Adipose tissue (tissue), 3 donors: ENCODE results near the gene DNAH17. TPM values are rescaled to one million over a fixed set of nuclear protein-coding genes. Genes with fewer than 3 reads are reported as not detected.

Experiments
- H3K27ac ChIP-seq: one replicate; pipeline ENCODE4 v1.5.1; 2013; ENCODE audit warnings: low read depth, low read length
- WGBS, 3 donors: extraction: QIAGEN DNeasy Blood & Tissue Kit; methylation state at CpG; one replicate each; pipeline ENCODE4 v1.1.7; 2013; 5-methylcytosine and 5-hydroxymethylcytosine counted together
- polyA plus RNA-seq, 3 donors: library from polyadenylated mRNA; stranded (reverse); fragments of 200-250 nt; gene quantifications; one replicate each; pipeline ENCODE4 v1.2.3, GENCODE V29; 2013
- donor health status: healthy with polysubstance abuse.
- donor health status: Bipolar disorder and iron deficiency.
- donor health status: healthy.

The DNAH17 gene
- polyA plus RNA-seq, 3 donors: 0.35 to 4.8 (median 4.4) TPM

DNA sequence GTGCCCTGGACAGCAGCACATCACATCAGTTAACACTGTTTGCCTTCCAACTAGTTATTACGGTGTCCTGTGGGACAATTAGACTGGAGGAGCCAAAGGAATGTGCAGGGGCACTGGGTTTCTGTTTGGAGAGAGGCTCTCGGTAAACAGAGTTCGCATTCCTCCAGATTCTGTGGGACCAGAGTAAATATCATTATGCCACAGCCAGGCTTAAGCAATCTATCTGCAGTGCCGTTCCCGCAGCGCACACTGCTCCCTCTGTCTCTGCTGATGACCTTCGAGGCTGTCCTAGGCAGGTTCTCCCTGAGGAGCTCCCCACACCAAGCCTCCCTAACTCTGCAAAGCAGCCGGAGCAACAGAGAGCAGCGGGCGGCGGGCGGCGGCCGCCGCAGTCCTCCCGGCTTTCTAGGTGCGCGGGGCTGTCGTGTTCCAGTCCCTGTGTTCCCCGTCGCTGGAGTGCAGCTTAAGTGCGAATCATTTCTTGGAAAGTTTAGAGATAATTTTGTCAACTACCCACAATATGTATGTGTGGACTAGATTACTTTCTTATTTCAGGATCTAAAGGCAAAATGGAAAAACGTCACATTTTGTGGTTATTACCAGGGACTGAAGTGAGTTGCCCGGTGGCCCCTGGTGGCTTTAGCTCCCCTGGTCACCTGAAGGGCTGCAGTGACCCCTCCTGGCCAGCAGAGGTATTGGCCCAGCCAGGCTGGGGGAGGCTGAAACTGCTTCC lies 155.5 kb downstream of the DNAH17 start:
- no peak overlapping the region for H3K27ac ChIP-seq
- 62 to 67% (median 65%) methylated on average over 24 of the region's 24 CpGs for WGBS, 3 donors

DNA sequence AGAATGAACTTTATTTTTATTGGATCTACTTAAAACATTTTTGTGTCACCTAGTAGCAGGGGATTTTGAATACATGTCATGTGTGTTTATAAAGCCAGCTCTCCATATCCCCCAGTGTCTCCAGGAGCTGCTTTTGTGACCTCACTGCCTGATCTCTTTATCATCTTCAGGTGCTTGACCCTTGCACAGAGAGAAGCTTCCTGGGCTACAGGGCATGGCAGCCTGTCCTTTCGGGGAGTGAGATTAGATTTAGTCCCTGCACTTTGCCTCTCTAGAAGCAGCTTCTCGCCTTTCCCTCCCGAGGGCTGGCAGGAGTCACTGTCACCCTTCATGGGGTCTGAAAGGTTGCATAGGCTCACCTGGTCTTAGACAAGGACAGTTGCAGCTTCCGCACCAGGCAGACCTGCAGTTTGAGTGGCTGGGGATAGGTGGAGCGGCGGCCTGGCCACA lies 156.1 kb downstream of the DNAH17 start:
- no peak overlapping the region for H3K27ac ChIP-seq
- WGBS, 3 donors: 86 to 90% (median 86%) methylated on average over 6 of the region's 6 CpGs

DNA sequence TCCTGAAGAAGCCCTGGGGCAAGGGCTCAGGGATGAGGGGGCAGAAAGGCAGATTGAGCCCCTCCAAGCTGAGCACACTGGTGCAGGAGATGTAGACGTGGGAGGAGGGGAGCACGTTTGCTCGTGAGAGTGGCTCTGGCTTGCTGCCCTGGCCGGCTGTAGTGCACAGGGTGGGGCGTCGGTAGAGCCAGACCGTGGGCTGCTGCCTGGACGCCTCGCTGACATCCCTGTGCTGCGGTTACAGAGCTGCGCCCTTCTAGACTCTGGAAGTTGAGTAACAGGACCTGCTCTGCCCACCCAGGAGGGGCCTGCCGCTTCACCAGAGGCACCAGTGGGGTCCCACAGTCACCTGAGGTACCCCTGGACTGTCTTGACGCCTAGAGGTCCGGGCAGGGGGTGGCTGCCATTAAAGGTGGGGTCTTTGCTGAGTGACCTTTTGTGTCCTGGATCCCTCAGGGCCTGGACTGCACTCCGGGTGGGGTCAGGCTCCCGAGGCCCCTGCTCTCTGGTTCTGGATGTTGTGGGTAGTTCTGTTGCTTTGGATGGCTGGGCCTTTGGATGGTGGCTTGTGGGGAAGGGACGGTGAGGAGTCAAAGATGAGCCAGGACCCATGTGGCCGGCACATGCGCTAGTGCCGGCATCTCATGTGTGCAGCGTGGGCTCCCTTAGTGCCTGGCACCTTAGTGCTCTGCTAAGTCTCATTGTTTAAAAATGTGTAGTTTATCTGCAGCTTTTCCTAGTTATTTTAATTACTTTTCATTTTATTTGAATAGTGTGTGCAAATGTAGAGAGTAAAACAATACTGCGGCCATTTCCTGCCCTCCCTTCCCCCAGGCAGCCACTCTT lies 157.0 kb downstream of the DNAH17 start:
- 52 to 85% (median 55%) methylated on average over 19 to 22 of the region's 22 CpGs for WGBS, 3 donors
- H3K27ac ChIP-seq: no peak overlapping the region

DNA sequence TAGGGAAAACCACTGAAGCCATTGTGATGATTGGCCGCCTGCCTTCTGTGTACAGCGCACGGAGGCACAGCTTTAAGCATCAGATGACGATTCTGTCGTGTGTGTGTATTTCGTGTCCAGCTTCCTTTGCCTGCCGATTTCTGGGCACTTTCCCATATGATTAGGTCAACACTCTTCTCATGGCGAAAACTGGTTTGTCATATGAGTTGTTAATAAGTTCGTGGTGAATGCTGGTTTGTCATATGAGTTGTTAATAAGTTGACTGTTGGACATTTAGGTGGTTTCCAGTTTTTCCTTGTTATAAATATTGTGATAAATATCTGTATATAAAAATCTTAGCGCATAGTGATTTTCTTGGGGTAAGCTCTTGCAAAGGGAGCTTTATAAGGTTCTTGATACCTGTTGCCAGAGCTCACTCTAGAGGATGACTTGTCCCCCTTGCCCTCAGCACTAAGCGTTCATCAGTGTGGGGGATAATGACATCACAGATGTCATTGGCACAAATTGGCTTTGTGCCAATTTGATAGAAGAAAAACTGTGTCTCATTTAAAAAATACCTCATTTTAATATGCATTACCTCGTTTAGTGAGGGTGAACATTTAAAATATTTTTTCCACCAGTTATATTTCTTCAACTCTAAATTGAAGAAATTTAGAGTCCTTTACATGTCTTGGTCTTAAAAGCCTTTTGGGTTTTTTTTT lies 158.7 kb downstream of the DNAH17 start:
- H3K27ac ChIP-seq: no peak overlapping the region
- 67 to 73% (median 73%) methylated on average over 12 of the region's 12 CpGs for WGBS, 3 donors

DNA sequence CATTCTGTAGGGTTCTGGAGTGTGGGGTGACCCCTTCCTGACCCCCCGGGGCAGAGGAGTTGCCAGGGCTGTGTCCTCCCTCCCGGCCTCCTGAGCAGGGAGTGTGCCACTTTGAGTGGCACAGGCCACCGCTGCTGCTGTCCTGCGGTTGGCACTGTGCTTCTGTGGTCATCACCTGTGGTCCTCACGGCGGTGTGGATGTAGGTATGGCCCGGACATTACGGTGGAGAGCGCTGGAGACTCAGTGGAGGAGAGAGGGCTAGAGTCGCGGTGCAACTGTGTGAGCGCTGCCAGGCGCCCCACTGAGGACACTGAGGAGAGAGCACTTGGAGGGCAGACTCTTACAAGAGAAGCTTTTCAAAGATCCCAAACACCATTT lies 159.7 kb downstream of the DNAH17 start:
- WGBS, 3 donors: 85 to 89% (median 88%) methylated on average over 13 of the region's 13 CpGs
- H3K27ac ChIP-seq: peak overlapping the region; percentile 96

DNA sequence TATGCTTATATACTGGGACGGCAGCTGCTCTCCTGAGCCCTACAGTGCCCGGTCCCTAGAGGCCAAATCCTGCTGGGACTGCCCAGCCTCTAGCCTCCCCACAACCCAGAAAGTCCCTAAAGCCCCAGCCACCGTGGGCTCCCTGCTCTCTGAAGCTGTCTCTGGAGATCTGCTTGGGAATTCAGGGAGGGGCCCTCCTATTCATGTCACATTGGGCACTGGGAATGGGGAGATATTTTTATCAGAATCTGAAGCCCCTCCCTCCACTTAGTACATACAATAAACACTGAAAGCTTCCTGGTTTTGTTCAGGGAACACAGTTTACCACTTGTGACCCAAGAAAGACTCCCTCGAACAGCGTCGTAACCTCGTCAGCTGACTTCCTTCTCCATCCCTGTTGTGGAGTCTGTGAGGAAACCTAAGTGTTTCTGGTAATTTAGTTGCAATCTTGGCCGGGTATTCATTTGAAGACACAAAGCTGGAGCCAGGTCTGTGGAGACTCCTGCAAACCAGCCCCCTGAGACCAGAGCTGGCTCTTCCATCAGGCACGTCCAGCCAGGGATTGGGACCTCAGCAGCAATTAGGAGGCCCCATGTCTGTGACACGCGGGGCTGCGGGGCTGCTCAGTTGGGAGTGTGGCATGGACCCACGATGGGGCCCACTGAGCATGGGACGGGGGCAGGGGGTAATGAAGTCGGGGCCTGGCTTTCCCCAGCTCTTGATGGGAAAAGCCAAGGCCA lies 160.2 kb downstream of the DNAH17 start:
- H3K27ac ChIP-seq: peak overlapping the region; percentile 96
- 36 to 73% (median 37%) methylated on average over 15 of the region's 15 CpGs for WGBS, 3 donors

DNA sequence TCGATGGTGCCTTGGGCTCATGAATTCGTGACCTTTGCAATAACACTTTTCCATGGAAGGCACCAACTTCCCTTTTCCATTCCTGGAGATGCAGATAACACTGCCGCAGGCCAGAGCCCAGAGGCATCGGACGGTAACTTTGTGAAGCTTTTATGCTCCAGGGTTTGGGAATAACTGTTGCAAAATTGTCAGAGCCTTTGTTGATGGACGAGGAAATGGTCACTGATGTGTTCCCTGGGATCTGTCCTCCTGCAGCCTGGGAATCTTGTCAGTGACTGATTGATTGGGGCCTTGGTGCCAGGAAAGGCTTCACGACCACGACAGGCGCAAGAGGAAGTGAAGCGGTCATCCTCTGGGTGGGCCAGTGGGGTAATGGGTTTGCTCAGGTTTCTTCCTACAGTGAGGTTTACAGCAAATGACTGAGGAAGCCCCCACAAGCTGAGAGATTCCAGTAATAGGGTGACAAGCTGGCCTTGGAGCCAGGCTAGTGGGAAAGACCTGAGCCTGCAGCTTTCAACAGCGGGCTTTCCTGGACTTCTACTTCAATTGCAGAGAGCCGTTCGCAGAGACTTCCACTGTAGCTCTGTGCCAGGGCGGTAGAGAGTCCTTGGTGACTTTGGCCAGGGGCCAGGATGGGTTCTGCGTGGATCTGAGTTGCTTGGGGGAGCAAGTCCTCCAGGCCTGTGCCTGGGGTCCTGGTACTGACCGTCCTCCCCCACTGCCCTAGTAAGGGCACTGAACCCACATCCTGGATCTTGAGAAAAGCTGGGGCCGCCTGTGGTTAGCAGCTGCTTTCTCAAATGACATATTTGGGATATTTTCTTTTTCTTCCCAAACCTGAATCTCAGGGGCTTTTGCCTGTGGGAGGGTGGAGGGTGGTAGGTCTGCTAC lies 161.1 kb downstream of the DNAH17 start:
- WGBS, 3 donors: 39 to 63% (median 41%) methylated on average over 17 of the region's 17 CpGs
- H3K27ac ChIP-seq: peak overlapping the region; percentile 81

DNA sequence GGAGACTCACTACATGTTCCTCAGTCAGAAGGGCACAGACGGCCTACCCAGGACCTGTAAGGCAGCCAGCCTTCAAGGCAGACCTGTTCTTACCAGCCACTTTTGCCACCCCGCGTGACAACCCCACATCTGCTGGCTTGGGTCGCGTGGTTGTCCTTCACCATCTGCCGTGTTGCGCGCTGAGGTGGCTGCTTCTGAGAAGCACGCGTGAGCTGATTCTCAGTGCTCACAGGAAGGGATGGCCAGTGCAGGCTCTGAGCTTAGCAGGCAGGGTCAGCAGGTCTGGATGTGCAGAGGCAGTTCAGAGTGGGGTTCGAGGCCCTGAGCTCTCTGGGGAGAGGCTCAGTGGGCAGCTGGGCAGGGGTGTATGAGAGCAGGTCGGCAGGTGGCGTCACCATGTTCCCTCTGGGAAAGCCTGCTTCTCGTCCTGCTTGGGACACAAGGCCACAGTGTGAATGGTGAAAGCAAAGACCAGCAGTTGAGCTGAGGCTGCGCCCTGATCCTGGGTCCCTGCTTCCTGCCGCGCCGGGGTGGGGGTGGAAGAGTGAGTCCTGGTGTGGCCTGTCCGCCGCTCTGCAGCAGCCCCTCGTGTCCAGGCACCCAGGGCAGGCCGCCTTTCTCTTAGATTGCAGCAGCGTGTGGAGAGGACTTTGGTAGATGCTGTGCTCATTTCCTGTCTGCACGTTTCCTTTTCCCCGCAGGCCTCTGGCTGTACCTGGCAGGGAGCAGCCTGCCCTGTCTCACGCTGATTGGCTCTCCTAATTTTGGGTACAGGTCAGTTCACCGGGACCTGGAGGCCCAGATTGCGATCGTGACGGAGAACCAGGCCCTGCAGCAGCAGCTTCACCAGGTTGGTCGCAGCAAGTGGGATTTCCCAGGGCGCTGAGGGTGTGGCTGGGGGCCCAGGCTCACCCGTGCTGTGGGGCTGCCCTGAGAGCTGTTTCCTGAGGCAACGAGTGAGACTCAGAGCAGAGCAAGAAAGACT lies 162.7 kb downstream of the DNAH17 start:
- WGBS, 3 donors: 58 to 83% (median 62%) methylated on average over 34 of the region's 34 CpGs
- peak overlapping the region; percentile 52 for H3K27ac ChIP-seq

DNA sequence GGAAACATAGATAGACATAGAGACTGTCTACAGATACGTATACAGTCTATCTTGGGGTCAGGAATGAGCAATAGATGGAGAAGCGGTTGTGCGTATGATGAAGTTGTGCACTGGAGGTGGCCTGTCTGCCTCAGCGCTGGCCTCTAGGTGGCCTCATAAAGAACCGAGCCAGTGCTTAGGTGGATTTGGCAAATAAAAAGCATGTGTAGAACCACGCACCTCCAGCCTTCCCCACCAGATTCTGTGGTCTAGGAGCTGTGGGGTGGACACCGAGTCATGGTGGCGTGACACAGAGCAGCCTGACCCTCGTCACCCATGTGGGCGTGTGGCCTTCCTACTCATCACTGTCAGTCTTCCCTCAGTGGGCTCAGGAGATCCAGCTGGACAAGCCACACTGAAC lies 164.8 kb downstream of the DNAH17 start:
- H3K27ac ChIP-seq: no peak overlapping the region
- 81 to 91% (median 82%) methylated on average over 10 of the region's 10 CpGs for WGBS, 3 donors

DNA sequence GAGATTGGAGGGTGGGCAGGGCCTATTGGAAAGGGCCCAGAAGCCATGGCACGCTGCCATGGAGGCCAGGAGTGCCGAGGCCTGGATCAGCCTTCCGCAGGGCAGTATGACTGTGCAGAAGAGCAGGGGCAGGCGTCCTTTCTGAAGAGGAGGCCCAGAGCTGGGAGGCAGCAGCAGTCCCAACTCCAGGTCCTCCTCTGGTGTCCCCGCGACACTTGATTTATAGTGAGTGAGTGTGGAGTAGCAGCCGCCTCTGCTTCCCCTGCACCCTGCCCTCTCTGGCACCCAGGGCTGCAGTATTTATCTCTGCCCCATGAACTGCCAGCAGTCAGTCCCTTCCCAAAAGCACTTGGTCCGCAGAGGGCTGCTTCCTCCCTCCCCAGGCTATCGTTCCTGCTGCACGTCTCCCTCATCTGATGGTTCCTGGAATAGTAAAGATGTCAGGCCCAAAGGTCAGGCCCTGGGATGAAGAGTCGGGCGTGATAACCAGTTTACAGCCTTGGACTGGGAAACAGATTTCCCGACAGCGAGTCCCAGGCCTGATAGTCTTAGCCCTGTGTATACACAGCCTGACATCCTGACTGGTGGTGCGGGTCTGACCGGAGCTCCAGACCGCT lies 165.8 kb downstream of the DNAH17 start:
- WGBS, 3 donors: 49 to 80% (median 66%) methylated on average over 17 of the region's 17 CpGs
- H3K27ac ChIP-seq: no peak overlapping the region

DNA sequence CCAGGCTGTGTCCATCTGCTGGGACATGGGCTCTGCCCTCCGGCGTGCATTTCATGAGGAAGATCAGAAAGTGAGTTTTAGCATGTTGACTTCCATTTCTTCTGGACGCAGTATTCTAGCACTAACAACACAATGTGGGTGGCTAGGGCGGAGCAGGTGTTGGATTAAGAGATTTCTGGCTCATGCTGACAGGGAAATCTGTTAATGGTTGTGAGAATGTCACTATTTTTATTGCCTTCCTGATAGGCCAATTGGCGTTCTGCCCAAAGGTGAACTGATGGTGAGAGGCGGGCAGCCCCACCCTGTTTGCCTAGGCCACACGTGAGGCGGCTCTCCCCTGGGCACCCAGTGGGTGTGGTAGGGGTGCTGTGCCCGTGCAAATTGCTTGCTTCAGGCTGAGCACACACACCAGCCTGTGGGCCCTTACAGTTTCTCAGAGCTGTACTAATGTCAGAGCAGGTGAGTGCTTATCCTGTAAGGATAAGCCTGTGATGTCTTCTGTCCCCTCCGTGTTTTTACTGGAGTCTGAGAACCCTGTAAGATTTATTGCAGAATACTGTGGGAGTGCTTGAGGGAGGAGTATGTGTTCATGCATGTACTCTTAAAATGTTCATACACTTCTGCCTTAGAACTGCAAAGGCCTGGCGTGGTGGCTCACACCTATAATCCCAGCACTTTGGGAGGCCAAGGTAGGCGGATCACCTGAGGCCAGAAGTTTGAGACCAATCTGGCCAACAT lies 167.8 kb downstream of the DNAH17 start:
- H3K27ac ChIP-seq: no peak overlapping the region
- 41 to 78% (median 65%) methylated on average over 12 of the region's 12 CpGs for WGBS, 3 donors

DNA sequence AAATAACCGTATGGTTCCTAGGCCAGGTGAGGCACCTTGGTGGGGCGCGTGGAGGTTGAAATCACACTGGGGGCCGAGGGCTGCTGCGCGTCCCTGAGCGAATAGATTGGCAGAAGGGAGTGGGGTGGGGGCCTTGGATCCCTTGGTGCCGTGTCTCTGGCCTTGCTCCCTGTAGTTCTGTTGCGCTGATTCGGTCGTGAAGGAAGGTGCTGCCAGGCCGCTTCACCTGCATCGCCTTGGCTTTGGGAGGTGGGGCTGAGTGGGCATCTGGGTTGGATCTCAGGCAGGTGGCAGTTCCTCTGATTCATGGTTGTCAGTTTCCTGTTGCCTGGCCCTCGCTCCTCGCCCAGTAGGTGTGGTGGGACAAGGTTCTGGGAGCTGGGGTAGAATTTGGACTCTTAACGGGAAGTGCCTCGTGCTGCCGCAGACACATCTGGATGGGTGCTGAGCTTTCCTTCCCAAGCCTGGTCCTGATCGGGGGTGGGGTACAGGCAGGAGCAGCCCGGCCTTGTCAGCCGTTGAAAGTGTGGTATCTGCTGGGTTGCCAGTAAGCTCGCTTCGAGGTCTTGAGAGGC lies 168.6 kb downstream of the DNAH17 start:
- WGBS, 3 donors: 80 to 89% (median 88%) methylated on average over 22 to 23 of the region's 23 CpGs
- no peak overlapping the region for H3K27ac ChIP-seq

DNA sequence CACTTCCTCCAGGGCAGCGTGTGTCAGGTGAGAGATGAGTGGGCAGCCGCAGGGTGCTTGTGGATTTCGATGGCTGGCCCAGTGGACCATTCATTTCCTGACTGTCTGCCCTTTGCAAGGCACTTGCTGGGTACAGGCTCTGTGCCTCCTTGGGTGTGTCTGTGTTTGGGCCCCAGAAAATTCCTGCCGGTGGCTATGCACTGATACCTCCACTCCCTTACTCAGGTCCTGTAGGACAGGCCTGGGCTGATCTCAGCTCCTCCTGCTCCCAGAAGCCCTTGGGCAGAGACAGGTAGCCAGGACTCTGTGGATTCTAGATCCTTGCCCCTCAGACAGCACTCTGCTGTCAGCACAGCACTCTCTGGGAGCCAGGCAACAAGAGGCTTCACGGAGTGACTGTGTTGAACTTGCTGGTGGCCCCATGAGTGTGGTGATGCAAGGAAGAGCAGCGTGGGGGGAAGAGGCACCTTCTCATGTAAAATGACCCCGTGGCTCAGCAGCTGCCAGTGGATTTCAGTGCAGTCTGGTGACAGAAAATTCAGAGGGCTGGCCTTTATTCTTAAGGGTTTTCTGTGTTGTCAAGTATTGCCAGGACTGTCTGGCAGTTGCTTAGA lies 169.7 kb downstream of the DNAH17 start:
- no peak overlapping the region for H3K27ac ChIP-seq
- 76 to 87% (median 78%) methylated on average over 7 of the region's 7 CpGs for WGBS, 3 donors

DNA sequence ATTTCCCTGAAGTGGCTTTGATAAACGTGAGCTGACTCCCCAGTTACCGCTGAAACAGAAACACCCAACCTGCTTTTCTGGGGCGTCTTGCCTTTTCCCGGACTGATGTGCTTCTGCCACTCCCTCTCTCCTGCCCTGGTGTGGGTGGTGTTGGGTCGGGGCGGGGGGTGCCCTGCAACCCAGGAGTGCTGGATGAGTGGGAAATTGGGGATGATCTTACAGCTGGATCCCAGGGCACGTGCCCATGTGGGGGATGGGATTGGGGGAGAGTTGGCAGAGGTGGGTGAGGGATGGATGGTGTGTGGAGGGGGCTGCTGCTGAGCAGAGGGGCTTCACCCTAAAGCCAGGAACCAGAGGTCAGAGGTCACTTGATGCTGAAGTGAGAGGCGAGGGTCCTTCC lies 170.3 kb downstream of the DNAH17 start:
- 85 to 95% (median 87%) methylated on average over 8 of the region's 8 CpGs for WGBS, 3 donors
- H3K27ac ChIP-seq: no peak overlapping the region

DNA sequence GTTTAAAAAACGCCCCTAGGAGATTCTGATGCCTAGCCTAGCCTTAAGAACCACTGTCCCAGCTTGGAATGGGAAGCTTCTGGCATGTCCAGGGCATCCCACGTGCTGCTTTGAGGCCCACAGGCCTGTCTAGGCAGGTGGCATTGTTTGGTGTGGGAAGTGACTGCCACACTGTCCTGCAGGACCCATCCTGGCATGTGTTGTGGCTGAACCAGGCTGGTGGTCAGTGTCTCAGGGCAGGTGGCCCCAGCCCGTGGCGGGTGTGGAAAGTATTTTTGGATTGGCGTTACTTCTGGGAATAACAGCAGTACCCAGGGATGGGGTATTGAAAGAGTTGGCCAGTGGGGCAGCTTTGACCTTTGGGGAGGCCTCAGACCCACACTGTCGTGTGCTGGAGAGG lies 170.8 kb downstream of the DNAH17 start:
- WGBS, 3 donors: 91 to 94% (median 93%) methylated on average over 6 of the region's 6 CpGs
- no peak overlapping the region for H3K27ac ChIP-seq
